ENCODE results near the gene TMEM273. TPM values are rescaled to one million over a fixed set of nuclear protein-coding genes. Genes with fewer than 3 reads are reported as not detected.
A peak's percentile ranks its signal among the peaks of the same experiment; 100 is the strongest.

TMEM273 gene
- total and polyA plus RNA-seq, 2 donors (not counting 1 experiment from before 2014, with no cell fraction given): 0.18 TPM; not detected in 1

DNA sequence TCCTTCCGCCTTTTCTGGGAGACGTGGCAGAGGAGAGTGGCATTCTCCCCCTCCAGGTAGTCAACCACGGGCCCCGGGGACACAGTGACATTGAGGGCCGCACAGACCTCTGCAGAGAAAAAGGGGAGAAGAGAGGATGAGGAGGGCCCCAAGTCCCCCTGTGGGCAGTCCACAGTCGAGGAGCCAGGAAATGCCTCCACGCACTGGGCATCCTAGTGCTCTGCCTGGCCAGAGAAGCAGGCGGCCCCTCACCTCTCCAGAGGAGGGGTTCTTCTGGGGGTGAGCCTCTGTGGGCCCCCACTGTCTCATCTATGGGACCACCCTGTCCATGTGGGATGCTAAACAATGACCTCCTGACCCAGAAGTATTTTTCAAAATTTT is 80.3 kb downstream of the TMEM273 start:
- H3K27ac ChIP-seq (ENCODE audit: insufficient read depth, low read length): no peak overlapping the region
- DNase-seq (ENCODE audit: low read depth in 2 of 2): no peak
- no peak overlapping the region for H3K9ac ChIP-seq (ENCODE audit: insufficient read depth, low read length)
- H3K27me3 ChIP-seq (ENCODE audit: control insufficient read depth, insufficient read depth, low read length): peaks cover 2% of the 10 kb centered on the region
- no peak for TF ChIP-seq CTCF (conservative IDR thresholded peaks at IDR 0.05 in 1 of 2, IDR thresholded peaks at IDR 0.05 in 1 of 2; ENCODE audit: low read depth in 1 of 2, low read length in 2 of 2)
- TF ChIP-seq EZH2 (IDR thresholded peaks at IDR 0.05; ENCODE audit: low read length, missing control alignments): no peak
- H3K9me3 ChIP-seq (ENCODE audit: control insufficient read depth, insufficient read depth, low read depth, low read length): no peaks in the 10 kb centered on the region
- no peaks in the 10 kb centered on the region for H4K20me1 ChIP-seq (ENCODE audit: control insufficient read depth, extremely low read depth, insufficient read depth, low read length)
- no peak overlapping the region for H3K4me3 ChIP-seq (replicated peaks in 1 of 4; ENCODE audit: control extremely low read depth in 1 of 4, insufficient read depth in 1 of 4, low read depth in 3 of 4, low read length in 4 of 4)
- no peak overlapping the region for H2AFZ ChIP-seq (ENCODE audit: low read length)
- peaks cover 22% of the 10 kb centered on the region for H3K4me1 ChIP-seq (ENCODE audit: control insufficient read depth, extremely low read depth, insufficient read depth, low read length)
- H3K36me3 ChIP-seq (ENCODE audit: control insufficient read depth, insufficient read depth, low read length): peaks cover 1% of the 10 kb centered on the region
- no peak overlapping the region for H3K4me2 ChIP-seq (ENCODE audit: extremely low read depth, insufficient read depth, low read length)
- no peaks in the 10 kb centered on the region for H3K79me2 ChIP-seq (ENCODE audit: control insufficient read depth, insufficient read depth, low read length)

DNA sequence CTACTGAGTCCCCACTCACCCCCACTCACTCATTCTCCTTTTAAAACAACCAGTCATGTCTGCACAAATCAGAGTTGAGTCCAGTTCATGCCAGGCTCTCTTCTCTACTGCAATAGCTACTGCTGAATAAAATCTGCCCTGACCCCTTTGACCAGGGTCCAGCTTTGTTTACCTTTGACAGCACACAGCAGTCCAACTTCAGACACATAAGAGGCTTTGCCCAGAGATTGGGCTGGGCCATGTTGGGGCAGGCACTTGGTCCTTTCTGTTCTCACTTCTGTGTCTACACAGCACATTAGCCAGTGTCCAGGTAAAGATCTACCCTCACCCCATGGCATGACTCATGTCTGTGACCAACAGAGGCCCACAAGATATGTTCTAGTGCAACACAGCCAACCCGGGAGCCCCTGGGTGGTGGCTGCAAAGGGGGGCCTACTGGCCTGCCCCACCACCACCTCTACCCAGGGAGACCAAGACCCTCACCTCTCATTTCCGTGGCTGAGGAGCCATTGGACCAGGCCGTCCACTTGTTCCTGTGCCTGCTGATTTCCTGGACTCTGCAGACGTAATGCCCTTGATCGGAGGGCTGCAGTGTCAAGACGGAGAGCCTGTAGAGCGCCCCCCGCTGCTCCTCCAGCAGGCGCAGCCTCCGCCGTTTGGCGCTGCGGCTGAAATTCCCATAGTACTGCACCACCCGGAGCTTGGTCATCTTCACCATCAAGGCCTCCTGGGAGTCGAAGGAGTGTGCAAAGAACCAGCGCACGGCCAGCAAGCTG is 80.9 kb downstream of the TMEM273 start:
- no peak overlapping the region for H3K9ac ChIP-seq (ENCODE audit: insufficient read depth, low read length)
- no peak for DNase-seq (ENCODE audit: low read depth in 2 of 2)
- no peak overlapping the region for H2AFZ ChIP-seq (ENCODE audit: low read length)
- no peaks in the 10 kb centered on the region for H4K20me1 ChIP-seq (ENCODE audit: control insufficient read depth, extremely low read depth, insufficient read depth, low read length)
- H3K27ac ChIP-seq (ENCODE audit: insufficient read depth, low read length): no peak overlapping the region
- no peaks in the 10 kb centered on the region for H3K79me2 ChIP-seq (ENCODE audit: control insufficient read depth, insufficient read depth, low read length)
- H3K4me3 ChIP-seq (replicated peaks in 1 of 4; ENCODE audit: control extremely low read depth in 1 of 4, insufficient read depth in 1 of 4, low read depth in 3 of 4, low read length in 4 of 4): no peak overlapping the region
- H3K4me1 ChIP-seq (ENCODE audit: control insufficient read depth, extremely low read depth, insufficient read depth, low read length): peaks cover 22% of the 10 kb centered on the region
- peaks cover 2% of the 10 kb centered on the region for H3K27me3 ChIP-seq (ENCODE audit: control insufficient read depth, insufficient read depth, low read length)
- H3K9me3 ChIP-seq (ENCODE audit: control insufficient read depth, insufficient read depth, low read depth, low read length): no peaks in the 10 kb centered on the region
- H3K4me2 ChIP-seq (ENCODE audit: extremely low read depth, insufficient read depth, low read length): no peak overlapping the region
- TF ChIP-seq CTCF (conservative IDR thresholded peaks at IDR 0.05 in 1 of 2, IDR thresholded peaks at IDR 0.05 in 1 of 2; ENCODE audit: low read depth in 1 of 2, low read length in 2 of 2) (no peak), EZH2 (IDR thresholded peaks at IDR 0.05; ENCODE audit: low read length, missing control alignments) (no peak)
- peaks cover 1% of the 10 kb centered on the region for H3K36me3 ChIP-seq (ENCODE audit: control insufficient read depth, insufficient read depth, low read length)

DNA sequence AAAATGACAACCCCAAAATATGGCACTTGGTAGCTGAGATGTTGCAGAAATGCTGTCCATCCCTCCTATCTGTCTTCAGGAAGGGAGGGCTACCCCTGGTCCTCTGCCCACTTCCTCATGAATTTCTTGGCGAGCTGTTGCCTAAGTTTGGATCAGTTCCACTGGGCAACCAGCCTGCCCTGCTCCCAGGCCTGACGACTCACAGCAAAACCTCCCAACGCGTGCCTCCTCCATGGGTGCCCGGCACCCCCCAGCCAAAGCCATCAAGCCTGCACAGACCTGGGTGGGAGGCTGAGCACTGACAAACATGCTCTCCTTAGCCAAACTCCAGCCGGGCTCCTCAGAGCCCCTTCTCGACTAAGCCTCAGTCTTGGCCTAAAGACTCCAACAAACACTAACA is 81.7 kb downstream of the TMEM273 start:
- Histone ChIP-seq H3K27me3 (ENCODE audit: control insufficient read depth, insufficient read depth, low read length) (no peaks in the 10 kb centered on the region), H3K79me2 (ENCODE audit: control insufficient read depth, insufficient read depth, low read length) (no peaks in the 10 kb centered on the region), H4K20me1 (ENCODE audit: control insufficient read depth, extremely low read depth, insufficient read depth, low read length) (no peaks in the 10 kb centered on the region), H3K9me3 (ENCODE audit: control insufficient read depth, insufficient read depth, low read depth, low read length) (no peaks in the 10 kb centered on the region), H3K9ac (ENCODE audit: insufficient read depth, low read length) (no peak overlapping the region), H3K4me3 (replicated peaks in 1 of 4; ENCODE audit: control extremely low read depth in 1 of 4, insufficient read depth in 1 of 4, low read depth in 3 of 4, low read length in 4 of 4) (no peak overlapping the region), H2AFZ (ENCODE audit: low read length) (no peak overlapping the region), H3K36me3 (ENCODE audit: control insufficient read depth, insufficient read depth, low read length) (peaks cover 1% of the 10 kb centered on the region), H3K4me1 (ENCODE audit: control insufficient read depth, extremely low read depth, insufficient read depth, low read length) (peaks cover 18% of the 10 kb centered on the region), H3K4me2 (ENCODE audit: extremely low read depth, insufficient read depth, low read length) (peak overlapping the region; percentile 21), H3K27ac (ENCODE audit: insufficient read depth, low read length) (no peak overlapping the region)
- DNase-seq (ENCODE audit: low read depth in 2 of 2): peak in 1 of 2 donors; percentile 9
- TF ChIP-seq CTCF (conservative IDR thresholded peaks at IDR 0.05 in 1 of 2, IDR thresholded peaks at IDR 0.05 in 1 of 2; ENCODE audit: low read depth in 1 of 2, low read length in 2 of 2): no peak
- TF ChIP-seq EZH2 (IDR thresholded peaks at IDR 0.05; ENCODE audit: low read length, missing control alignments): no peak
